NT2/D1 (cell line): ENCODE results near the gene KSR1.

Experiments used
- SUZ12 ChIP-seq: IDR thresholded peaks from 2 replicates; pipeline ENCODE4 v1.6.1; 2011; ENCODE audit not compliant: insufficient read length, insufficient read depth; ENCODE audit errors: extremely low read depth
- YY1 ChIP-seq: IDR thresholded peaks from 2 replicates; pipeline ENCODE4 v1.6.1; 2011; ENCODE audit not compliant: insufficient read length, insufficient read depth
- ZNF274 ChIP-seq: IDR thresholded peaks from 2 replicates; pipeline ENCODE4 v1.6.1; 2011; ENCODE audit warnings: mild to moderate bottlenecking, low read depth, low read length

DNA sequence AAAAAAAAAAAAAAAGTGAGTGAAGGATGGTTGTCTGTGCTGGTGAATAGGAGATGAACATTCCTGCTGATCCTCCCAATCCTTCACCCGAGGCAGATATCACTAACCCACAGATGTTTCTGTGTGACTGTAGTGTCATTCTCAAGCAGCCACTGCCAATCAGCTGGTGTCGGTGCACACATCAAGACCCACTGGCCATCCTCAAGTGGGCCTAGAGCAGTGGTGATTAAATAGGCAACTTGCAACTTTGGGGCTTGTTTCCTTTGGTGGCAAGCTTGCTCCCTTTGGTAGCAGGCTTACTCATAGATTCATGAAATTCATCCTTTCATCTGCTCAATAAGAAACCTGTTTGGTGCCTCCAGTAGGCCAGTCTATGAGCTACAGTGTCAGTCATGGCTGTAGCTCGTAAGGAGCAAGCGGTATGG, 123.7 kb downstream of the KSR1 start:
- no peak for TF ChIP-seq YY1
- TF ChIP-seq ZNF274, result no peak
- TF ChIP-seq SUZ12, result no peak
